ENCODE measurements around the gene DRD2. TPM values are rescaled to one million over a fixed set of nuclear protein-coding genes. Genes with fewer than 3 reads are reported as not detected.

The DRD2 gene
- total RNA-seq, 1 donor from 2014 or later, result not detected

DNA sequence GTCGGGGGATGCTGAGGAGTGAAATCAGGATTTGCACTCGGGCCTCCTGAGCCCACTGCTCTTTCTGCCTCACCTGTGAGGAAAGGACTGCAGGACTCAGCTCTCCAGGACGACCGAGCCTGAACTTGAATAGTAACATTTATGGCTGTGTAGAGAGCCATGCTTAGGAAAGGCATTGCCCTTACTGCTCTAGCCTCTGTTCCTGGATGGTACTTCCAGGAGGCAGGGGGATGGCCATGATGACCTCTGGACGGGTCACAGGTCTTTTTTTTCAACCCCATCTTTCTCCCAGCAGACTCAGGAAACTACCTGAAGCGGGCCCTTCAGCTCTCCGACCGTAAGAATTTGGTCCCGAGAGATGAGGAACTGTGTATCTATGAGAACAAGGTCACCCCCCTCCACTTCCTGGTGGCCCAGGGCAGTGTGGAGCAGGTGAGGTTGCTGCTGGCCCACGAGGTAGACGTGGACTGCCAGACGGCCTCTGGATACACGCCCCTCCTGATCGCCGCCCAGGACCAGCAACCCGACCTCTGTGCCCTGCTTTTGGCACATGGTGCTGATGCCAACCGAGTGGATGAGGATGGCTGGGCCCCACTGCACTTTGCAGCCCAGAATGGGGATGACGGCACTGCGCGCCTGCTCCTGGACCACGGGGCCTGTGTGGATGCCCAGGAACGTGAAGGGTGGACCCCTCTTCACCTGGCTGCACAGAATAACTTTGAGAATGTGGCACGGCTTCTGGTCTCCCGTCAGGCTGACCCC lies 76.3 kb downstream of the DRD2 start:
- H3K4me1 Mint-ChIP-seq (ENCODE audit: low read depth), result peaks cover 8% of the 10 kb centered on the region

DNA sequence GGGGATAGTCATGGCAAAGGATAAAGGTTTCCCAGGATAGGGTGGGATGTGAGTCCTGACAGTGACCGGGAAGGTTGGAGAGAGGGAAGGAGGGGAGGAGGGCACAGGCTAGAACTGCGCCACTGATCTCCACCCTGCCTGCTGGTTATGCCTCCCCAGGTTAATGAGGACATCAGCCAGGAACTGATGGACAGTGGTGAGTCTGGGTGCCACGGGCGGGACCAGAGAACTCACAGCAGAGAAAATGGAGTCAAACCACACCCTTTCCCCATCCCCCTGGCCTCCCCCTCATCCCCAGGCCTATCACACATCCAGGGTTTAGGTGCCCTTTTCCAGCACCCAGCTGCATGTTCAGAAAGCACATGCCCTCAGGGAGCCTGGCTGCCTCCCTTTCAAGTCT lies 77.4 kb downstream of the DRD2 start:
- Mint-ChIP-seq H3K4me3 (ENCODE audit: unreplicated experiment) (no peak overlapping the region), H3K27me3 (ENCODE audit: low read depth) (peaks cover 16% of the 10 kb centered on the region), H3K9me3 (ENCODE audit: low read depth) (no peaks in the 10 kb centered on the region), H3K36me3 (ENCODE audit: low read depth) (no peaks in the 10 kb centered on the region), H3K27ac (ENCODE audit: unreplicated experiment) (no peak overlapping the region), H3K4me1 (ENCODE audit: low read depth) (peaks cover 8% of the 10 kb centered on the region)
- TF ChIP-seq, protein P1, sequence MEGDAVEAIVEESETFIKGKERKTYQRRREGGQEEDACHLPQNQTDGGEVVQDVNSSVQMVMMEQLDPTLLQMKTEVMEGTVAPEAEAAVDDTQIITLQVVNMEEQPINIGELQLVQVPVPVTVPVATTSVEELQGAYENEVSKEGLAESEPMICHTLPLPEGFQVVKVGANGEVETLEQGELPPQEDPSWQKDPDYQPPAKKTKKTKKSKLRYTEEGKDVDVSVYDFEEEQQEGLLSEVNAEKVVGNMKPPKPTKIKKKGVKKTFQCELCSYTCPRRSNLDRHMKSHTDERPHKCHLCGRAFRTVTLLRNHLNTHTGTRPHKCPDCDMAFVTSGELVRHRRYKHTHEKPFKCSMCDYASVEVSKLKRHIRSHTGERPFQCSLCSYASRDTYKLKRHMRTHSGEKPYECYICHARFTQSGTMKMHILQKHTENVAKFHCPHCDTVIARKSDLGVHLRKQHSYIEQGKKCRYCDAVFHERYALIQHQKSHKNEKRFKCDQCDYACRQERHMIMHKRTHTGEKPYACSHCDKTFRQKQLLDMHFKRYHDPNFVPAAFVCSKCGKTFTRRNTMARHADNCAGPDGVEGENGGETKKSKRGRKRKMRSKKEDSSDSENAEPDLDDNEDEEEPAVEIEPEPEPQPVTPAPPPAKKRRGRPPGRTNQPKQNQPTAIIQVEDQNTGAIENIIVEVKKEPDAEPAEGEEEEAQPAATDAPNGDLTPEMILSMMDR (IDR thresholded peaks at IDR 0.05), result no peak
- DNase-seq (ENCODE audit: low spot score), result no peak

More for the DNA sequence above, 76.3 kb downstream of the DRD2 start:
- Mint-ChIP-seq H3K9me3 (ENCODE audit: low read depth) (no peaks in the 10 kb centered on the region), H3K27me3 (ENCODE audit: low read depth) (peaks cover 19% of the 10 kb centered on the region), H3K27ac (ENCODE audit: unreplicated experiment) (no peak overlapping the region), H3K36me3 (ENCODE audit: low read depth) (no peaks in the 10 kb centered on the region), H3K4me3 (ENCODE audit: unreplicated experiment) (no peak overlapping the region)
- TF ChIP-seq, protein P1 (IDR thresholded peaks at IDR 0.05), result no peak
- no peak for DNase-seq (ENCODE audit: low spot score)

DNA sequence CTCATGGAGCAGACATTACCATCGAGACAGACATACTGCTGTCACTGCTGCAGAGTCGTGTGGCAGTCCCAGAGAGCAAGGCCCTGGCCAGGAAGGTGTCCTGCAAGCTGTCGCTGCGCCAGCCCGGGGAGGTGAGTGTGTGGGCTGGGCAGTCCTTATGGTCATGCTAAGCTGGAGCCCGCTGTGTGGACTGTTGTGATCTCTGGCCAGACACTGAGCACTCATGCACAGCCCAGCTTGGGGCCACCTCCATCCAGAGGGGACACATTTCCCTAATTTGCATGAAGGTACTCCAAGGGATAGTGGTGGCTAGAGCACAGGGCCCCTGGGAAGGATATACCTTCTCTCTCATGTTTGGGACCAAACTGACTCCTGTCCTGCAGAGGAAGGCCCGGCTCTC lies 78.0 kb downstream of the DRD2 start:
- no peak for DNase-seq (ENCODE audit: low spot score)
- Mint-ChIP-seq H3K36me3 (ENCODE audit: low read depth) (no peaks in the 10 kb centered on the region), H3K4me1 (ENCODE audit: low read depth) (peaks cover 8% of the 10 kb centered on the region), H3K4me3 (ENCODE audit: unreplicated experiment) (no peak overlapping the region), H3K27me3 (ENCODE audit: low read depth) (peaks cover 14% of the 10 kb centered on the region), H3K9me3 (ENCODE audit: low read depth) (no peaks in the 10 kb centered on the region), H3K27ac (ENCODE audit: unreplicated experiment) (no peak overlapping the region)
- TF ChIP-seq, protein P1 (IDR thresholded peaks at IDR 0.05), result no peak

DNA sequence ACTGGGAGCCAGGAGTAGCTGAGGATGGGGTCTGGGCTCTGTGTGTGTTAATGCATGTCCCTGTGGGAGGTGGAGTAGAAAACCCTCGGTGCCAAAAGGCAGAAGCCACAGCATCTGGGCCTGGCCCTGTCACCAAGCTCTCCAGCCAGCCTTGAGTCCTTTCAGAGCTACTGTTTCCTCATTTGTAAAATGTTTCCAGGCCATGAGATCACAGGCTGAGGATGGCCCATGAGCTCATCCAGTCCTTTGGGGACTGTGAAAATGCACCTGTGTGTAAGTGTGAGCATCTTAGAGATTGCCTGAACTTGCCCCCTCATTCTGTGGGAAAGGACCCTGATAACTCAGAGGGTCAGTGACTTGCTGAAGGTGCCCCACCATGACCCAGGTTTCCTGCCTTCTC lies 78.5 kb downstream of the DRD2 start:
- no peaks in the 10 kb centered on the region for H3K36me3 Mint-ChIP-seq (ENCODE audit: low read depth)
- no peak overlapping the region for H3K4me3 Mint-ChIP-seq (ENCODE audit: unreplicated experiment)
- peaks cover 3% of the 10 kb centered on the region for H3K4me1 Mint-ChIP-seq (ENCODE audit: low read depth)
- H3K27ac Mint-ChIP-seq (ENCODE audit: unreplicated experiment), result no peak overlapping the region
- TF ChIP-seq, protein P1 (IDR thresholded peaks at IDR 0.05), result no peak
- DNase-seq (ENCODE audit: low spot score), result no peak
- no peaks in the 10 kb centered on the region for H3K9me3 Mint-ChIP-seq (ENCODE audit: low read depth)
- H3K27me3 Mint-ChIP-seq (ENCODE audit: low read depth), result peaks cover 14% of the 10 kb centered on the region

DNA sequence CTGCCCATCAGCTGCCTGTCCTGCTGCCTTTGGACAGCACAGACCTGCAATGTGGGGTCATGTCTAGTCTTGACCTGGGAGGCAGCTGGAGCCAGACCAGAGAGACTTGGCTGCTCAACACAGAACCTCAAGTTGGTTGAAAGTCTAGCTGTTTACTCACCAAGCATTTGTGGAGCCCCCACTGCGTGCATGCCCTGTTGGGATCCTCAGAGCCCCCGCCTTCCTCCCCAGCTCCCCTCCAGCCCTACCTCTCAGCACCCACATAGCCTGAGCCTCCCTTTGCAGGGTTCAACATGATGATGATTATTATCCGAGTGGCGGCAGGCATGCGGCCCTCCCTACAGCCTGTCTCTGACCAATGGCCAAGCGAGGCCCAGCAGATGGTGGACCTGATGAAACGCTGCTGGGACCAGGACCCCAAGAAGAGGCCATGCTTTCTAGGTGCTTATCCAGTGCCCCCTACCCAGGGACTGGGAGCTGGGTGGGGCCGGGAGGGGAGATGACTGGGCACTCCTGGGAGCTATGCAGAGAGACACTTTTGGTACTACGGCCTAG lies 79.3 kb downstream of the DRD2 start:
- TF ChIP-seq, protein P1 (IDR thresholded peaks at IDR 0.05), result no peak
- Mint-ChIP-seq H3K9me3 (ENCODE audit: low read depth) (no peaks in the 10 kb centered on the region), H3K27ac (ENCODE audit: unreplicated experiment) (no peak overlapping the region), H3K4me3 (ENCODE audit: unreplicated experiment) (no peak overlapping the region), H3K4me1 (ENCODE audit: low read depth) (no peaks in the 10 kb centered on the region), H3K36me3 (ENCODE audit: low read depth) (no peaks in the 10 kb centered on the region), H3K27me3 (ENCODE audit: low read depth) (peaks cover 14% of the 10 kb centered on the region)
- DNase-seq (ENCODE audit: low spot score), result no peak
